HG03442 (cell line): ENCODE measurements around the gene PRMT3.
"Not testable (repeated sequence)": the region's sequence is repeated elsewhere in the genome, so short reads cannot be mapped to it uniquely, and the experiment has no call there.

Source experiments
- ATAC-seq: cut with Tn5 transposase; IDR thresholded peaks from one replicate; pipeline ENCODE4 v1.9.1; 2021; ENCODE audit warnings: mild to moderate bottlenecking, moderate library complexity; ENCODE audit not compliant: unreplicated experiment

The PRMT3 gene

DNA sequence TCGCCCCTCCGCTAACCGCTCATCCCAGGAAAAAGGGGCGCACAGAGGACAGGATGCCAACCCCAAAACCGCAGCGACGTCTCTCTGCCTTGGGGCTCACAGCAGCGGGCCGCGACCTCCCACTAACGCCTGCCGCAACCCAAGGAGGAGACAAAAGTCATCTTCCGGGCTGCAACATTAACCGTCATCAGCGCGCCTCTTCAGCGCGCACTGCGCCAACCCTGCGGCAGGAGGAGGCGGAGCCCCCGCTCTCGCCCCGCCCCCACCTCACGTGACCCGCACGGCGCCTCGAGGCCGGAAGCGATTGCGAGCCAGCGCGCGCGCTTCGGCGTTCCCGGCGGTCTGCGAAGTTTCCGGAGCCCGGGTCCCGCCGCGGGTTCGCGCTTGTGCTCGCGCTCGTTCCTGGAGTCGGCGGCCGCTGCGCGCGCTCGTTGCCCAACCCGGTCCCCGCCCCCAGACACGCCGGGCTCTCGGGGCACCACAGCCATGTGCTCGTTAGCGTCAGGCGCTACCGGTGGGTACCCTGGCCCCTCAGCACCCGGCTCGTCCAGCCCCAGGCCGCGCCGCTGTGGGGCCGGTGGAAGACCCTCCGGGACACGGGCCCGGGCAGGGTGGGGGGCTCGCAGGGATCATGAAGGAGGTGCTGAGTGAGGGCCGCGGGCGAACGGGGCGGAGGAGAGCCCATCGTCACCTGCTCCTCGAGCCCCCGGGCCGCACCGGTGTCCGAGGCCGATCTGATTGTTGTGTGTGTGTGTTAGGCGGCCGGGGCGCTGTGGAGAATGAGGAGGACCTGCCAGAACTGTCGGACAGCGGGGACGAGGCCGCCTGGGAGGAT is at the start of gene PRMT3:
Gene PRMT3 (plus strand): TSS at position 456 of the 835 bp plus-strand sequence. CDS start 31 bp downstream, at position 487.
- peak; percentile 76 for ATAC-seq

DNA sequence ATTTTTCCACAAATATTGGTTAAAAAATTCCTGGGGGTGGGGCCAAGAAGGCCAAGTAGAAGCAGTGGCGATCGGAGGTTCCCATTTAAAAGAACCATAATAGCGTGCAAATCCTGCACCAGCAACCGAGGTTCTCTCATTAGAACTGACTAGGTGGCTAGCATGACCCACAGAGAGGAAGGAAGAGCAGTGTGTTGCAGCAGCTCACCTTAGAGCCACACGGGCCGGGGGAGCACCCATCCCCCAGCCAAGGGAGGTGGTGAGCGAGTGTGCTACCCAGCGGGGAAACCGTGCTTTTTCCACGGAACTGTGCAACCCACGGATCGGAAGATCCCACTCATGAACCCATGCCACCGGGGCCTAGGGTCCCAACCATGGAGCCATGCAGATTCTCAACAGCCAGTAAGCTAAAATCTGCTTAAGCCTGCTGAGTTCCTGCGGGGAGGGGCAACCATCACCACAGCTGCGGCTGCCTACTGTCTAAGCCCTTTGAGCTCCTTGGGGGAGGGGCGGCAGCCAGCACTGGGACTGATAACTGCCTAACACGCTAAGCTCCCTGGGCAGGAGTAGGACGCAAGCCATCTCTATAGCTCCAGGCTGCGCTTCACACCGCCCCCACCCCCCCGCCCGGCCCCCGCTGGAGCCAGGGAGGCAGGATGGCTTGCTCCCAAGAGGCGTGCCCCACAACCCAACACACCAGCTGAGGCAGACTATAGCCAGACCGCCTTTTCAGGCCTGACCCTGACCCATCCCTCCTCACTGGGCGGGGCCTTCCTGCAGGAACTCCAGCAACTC is 45.0 kb upstream of the PRMT3 start:
- no peak for ATAC-seq

DNA sequence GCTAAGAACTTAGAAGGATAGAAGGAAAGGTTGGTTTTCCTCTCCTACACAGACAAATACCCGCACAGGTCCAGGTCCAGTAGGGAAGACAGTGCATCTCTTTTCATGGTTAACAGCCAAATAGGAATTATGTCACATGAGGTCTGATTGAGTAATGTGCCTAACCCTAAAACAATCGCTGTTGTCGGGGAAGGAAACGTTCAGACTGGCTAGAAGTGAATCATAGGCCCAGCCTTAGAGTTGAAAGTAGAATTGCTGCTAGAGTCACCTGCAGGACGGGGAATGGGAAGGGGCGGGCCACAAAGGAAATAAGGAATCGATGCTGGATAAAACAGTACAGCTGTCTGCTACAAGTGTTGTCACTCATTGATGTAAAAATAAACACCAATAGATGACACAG is 36.4 kb upstream of the PRMT3 start:
- ATAC-seq: no peak

DNA sequence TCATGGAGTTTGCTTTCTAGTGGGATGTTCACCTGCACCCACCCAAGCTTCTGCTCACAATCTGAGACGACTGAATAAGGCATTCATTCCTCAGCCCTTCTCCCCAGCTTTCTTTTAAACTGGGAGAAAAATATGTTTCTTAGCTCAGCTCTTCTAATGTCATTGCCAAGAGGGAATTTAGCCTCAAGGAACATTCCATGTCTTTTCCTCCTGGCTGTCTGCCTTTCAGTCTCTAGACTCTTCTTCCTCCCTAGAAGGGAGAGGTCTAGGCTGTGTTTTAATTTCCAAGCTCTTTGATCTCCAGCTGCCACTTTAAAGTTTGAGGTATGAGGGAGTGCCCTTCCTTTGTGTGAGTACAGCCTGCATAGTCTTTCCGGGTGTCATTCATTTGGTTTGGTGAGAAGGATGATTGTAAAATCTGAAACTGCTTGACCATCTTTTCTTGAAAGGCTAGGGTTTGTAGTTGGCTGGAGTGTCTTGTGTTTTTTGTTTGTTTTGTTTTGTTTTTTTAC is 35.7 kb upstream of the PRMT3 start:
- no peak for ATAC-seq

DNA sequence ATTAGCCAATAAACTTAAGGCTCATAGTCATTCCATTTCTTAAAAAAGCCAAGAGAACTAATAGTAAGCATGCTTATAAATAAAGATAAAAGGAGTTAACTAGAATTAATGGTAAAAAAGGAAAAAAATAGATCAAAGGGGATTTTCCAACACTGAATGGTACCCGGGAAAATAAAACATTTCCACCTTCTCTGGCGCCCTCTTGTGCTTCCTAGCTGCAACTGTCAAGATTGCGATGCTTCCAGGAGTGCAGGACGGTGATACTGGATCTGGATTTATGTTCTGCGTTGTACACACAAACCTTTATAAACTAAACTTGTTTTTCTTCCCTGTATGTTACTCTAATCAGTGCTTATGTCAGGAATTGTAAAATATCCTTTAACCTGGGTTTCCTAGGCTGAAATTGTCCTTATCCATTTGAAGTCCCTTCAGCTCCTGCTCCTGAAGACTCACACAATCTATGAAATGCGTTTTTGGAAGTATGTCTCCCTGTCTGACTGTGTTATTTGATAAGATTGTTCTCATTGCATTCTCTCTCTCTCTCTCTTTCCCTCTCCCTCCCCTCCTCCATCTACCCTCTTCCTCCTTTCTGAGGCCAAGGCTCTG is 33.6 kb upstream of the PRMT3 start:
- ATAC-seq: peak; percentile 68

DNA sequence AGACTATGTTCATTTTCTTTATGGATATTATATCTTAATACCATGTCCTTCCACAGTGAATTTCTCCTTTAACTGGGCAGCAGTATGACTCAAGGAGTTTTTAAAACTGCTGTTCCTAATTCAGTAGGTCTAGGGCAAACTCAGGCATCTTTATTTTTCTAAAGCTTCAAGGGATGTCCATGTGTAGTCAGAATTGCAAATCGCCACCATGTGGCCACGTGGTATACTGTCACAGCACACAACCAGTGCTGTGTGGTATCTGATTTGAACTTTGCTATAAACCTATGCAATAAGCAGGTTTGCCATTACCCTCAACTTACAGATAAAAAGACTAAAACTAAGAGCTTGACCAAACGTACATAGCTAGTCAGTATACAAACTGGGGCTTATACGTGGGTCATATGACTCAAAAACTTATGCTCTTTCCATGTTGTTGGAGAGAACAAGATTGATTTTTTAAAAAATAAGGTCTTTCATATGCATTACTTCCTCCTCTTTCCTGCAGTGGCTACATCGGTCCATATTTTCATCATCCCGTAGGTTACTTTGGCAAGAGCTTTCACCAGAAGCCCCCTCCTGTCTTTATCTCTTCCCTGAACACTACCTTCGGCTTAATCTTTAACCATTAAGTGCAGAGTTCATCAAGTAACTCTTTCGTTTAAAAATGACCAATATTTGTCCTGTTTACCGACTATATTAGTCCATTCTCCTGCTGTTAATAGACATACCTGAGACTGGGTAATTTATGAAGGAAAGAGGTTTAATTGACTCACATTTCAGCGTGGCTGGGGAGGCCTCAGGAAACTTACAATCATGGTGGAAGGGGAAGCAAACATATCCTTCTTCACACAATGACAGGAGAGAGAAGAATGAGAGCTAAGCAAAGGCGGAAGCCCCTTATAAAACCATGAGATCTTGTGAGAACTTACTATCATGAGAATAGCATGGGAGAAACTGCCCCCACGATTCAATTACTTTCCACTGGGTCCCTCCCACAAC is 32.0 kb upstream of the PRMT3 start:
- peak; percentile 69 for ATAC-seq

DNA sequence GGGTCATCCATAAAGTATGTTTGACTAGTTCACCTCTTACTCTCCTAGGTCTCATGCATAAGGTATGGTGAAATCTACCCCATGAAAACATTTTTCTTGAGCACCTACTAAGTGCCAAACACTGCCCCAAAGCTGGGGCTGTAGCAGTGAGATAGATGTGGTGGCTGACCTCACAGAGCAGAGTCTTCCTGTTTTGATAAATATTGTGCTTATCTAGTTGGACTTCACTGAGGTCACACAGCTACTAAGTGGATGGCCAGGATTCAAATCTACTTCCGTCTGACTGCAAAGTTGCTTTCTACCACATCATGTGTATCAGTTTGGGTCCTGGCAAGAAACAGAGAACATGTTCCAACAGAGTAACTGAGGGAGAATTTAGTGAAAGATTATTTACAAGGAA is 30.4 kb upstream of the PRMT3 start:
- no peak for ATAC-seq

DNA sequence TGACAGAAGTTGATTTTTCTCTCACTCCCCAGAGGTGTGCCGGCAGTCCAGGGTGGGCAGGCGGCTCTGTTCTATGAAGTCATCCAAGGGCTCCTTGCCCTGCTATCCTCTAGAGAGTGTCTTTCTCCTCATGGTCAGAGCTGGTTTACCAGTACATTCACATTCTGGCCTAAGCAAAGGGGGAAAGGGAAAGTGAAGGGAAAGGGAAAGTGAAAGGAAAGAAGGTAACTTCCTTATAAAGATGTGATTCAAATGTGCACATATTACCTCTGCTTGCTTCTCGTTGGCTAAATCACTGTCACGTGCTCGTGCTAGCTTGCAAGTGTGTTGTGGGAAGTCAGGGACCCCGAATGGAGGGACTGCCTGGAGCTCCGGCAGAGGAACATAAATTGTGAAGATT is 26.9 kb upstream of the PRMT3 start:
- peak; percentile 24 for ATAC-seq

DNA sequence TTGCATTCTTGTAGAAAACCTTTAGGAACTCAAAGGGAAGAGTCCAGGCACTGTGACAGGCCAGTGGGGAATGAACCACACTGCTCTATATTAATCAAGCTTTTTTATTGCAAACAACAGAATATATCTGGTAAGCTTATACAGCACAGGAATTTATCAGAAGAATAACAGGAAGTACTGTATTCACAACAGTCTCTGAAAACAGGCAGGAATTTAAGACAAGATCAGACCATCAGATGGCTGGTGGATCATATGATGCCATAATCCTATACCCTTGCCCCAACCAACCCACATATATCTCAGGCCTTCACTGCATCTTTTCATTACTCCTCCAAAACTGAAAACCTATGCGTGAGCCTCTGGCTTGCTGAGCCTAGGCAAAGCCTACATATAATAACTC is 25.0 kb upstream of the PRMT3 start:
- ATAC-seq: no peak

DNA sequence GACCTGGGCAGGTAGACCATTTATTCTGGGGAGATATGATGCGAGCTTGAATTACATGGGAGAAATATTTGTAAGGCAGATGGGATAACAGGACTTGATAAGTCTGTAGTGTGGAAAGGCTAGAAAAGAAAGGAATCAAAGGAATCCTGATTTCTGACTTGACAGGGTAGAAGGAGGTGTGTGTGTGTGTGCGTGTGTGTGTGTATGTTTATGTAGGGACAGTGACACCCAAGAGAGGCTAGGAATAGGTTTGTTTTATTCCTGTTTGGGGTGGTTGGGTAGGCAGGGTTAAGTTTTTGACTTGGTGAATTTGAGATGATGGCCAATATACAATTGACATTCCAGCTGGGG is 24.4 kb upstream of the PRMT3 start:
- no peak for ATAC-seq

DNA sequence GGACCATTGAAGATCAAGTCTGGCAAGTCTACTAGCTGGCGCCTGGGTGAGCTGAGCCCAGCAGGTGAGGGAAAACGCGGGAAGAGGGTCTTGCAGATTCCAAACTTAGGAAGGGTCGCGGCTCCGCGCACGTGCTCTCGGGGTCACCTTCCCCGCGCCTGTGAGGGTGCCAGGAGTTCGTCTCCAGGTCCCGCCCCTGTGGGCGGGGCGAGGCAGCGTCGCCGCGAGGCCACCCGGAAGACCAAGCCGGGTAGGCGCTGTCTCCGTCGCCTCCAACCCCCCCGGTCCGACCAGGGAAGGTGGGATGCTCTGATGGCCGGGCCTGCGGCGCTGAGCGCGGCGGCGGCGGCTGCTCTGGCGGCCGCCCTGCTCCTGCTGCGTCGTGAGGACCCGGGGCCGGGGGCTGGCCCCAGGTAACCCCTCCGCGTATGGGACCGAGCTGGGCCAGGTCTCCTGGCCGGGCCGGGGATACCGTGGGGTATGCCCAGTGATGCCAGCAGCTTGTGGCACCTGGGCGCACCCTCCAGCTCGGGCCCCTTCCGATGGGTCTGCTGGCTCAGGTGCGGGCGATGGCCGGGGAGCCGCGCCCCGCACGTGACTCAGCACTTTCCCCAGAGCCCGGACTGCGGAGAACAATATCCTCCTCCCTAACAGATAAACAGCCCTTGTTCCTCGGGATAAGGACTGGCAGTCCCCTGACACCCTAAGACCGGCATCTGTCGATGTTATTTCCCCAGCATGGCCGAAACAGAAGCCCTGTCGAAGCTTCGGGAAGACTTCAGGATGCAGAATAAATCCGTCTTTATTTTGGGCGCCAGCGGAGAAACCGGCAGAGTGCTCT is 23.8 kb upstream of the PRMT3 start, which contains the start of gene HTATIP2:
Gene HTATIP2 (plus strand): TSS at position 215 of the 841 bp plus-strand sequence. CDS start 524 bp downstream, at position 739.
- peak; percentile 93 for ATAC-seq

DNA sequence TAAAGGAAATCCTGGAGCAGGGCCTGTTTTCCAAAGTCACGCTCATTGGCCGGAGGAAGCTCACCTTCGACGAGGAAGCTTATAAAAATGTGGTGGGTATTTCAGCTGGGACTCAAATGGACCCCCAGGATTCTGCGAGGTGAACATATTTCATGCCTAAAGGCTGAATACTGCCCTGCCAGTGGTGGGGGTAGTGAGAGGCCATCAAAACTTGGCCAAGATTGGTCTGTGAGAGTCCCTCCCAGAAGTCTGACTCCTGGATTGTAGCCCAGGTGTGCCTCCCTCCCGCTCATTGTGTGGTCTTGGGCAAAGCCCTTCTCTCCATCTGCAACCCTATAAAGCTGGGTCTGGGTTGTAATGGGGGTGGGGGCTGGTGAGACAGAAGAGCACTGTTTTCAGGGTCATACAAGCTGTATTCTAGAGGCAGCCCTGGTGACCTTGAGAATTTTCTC is 23.1 kb upstream of the PRMT3 start:
- ATAC-seq: no peak

DNA sequence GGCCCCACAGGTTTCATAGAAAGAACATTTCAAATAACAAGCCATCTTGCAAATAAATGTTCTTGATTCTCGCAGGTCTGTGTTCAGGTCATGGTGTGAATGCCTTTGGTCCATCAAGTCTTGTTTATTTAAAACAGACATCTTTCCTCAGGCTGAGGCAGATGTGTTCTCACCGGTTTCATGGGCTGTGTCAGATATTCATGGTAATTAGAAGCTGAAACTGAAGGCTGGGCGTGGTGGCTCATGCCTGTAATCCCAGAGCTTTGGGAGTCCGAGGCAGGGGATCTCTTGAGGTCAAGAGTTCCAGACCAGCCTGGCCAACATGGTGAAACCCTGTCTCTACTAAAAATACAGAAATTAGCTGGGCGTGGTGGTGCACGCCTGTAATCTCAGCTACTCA is 22.1 kb upstream of the PRMT3 start:
- ATAC-seq: not testable (repeated sequence)

DNA sequence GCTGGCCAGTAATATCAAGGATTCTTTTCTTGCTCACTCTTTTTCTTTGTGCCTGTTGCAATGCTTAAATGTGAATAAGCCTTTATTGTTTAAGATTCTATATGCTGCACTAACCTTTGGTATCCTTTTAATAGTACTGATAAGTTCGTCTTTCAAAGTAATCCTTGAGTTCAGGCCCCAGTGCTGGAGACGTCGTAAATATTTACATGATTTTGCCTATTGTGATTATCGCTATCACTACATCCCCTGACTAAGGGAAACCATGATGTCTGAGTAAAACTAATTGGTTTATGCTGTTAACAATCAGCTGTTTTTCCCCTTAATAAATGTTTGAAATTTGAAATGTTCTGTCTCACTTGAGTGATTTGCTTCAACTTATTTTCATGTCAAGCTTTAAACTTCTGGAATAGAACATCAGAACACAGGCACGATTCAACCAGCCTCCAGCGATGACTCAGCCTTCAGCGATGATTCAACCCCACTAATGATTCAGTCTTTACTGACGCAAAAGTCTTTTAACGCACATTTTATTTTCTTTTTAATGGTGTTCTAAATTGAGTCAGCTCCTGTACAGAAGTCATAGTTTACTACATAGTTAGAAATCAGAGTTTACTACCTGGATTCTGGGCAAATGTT is 20.1 kb upstream of the PRMT3 start:
- ATAC-seq: peak; percentile 29

DNA sequence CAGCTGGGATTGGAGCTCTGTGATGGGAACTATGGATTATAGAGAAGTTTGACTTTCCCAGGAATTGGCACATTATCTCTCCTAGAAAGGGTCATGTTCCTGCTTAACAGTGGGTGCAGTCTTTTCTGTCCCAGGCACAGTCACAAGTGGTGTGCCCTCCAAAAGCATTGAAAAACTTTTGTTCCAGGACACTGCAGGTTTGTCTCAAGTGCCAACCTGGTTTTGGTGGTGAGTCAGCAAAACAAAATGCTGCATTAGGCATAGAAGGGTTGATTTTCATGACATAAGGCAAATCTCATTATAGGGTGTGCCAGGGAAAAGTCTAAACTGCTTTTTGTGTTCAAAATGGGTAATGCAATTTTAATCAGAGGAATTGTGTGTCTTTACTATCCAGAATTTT is 19.1 kb upstream of the PRMT3 start:
- no peak for ATAC-seq

DNA sequence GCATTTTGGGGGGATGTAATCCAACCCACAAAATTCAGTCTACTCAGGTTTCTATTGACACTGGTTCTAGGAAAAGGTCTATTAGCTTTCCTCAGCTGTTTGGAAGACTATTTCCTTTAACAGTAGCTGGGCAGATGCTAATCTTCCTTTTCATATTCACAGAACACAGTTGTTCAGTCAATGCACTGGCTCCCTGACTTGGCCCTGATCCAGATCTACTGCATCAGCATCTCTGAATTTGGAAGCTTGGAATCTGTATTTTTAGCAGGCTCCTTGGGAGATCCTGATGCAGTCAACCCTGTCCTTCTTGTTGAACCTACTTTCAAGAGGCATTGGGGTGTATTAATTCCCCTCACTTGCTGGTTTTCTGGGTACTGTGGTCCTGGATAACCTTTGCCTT is 17.7 kb upstream of the PRMT3 start:
- ATAC-seq: no peak

DNA sequence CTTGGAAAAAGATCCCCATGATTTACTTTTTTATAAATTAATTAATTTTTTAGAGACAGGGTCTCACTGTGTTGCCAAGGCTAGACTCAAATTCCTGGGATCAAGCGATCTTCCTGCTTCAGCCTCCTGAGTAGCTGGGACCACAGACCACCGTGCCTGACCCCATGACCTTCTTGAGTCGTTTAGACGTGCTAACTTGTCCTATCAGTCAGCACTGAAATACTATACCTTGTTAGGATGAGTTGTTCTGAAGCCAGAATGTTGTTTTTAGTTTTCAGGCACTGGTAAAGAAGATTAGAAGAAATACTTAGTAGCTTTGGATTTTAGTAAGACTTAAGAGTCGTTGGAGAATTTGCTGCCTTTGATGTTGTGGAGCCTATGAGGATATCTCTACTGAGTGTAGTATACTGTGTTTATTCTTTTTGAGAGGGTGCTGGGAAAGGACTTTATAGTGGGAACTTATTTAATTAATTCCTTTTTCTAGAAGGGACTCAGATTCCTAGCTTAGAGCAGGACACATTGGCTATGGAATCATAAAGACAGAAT is 15.4 kb upstream of the PRMT3 start:
- ATAC-seq: no peak

DNA sequence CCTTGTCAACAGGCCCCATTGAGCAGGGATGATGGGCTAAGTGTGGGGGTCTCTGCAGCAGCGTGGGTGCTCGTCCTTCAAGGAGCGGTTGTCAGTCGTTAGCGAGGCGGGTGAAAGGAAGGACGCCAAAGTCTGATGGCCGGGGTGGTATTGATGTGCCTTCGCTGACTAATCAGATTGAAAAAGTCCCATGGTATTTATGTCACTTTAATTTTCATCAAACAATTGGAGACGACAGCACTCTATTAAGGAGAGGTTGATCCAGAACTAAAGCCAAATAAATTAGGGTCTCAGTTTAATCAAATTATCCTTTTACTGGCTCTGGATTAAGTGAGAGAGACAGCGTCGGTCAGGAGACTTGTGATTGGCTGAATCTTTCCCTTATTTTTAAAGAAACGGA is 14.4 kb upstream of the PRMT3 start:
- no peak for ATAC-seq
